GF-D8 (cell line): ENCODE data around the gene COMTD1.
A peak's percentile ranks its signal among the peaks of the same experiment; 100 is the strongest.
"Not testable (repeated sequence)": the region's sequence is repeated elsewhere in the genome, so short reads cannot be mapped to it uniquely, and the experiment has no call there.

Experiments
- DNase-seq: peaks from one replicate; lab custom pipeline; 2025; lab: John Stamatoyannopoulos, UW

The COMTD1 gene

GRCh38 chr10:75223507-75223906 is 12.2 kb downstream of the COMTD1 start:
- no peak for DNase-seq

DNA sequence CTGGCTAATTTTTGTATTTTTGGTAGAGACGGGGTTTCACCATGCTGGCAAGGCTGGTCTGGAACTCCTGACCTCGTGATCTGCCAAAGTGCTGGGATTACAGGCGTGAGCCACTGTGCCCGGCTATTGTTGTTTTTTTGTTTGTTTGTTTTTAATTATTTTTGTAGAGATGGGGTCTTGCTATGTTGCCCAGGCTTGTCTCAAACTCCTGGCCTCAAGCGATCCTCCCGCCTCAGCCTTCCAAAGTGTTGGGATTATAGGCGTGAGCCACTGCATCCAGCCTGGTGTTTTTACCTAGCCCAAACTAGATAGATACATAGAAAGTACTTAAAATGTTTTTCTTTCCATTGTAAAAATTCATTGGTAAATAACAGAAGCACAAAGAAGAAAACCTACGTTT is 14.3 kb downstream of the COMTD1 start:
- DNase-seq, result not testable (repeated sequence)

DNA sequence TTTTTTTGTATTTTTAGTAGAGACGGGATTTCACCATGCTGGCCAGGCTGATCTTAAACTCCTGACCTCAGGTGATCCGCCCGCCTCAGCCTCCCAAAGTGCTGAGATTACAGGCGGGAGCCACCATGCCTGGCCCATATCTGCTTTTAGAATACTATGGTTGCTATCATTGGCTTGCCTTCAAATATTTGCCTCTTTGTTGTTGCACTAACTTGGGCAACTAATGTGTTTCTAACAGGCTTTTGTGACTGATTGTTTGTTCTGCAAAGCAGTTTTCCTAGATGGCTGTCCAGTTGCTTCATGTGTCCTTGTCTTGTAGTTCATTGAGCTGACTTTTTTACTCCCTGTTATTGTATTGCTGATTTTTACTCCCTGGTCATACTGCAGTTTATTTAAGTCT is 15.5 kb downstream of the COMTD1 start:
- DNase-seq, result no peak

DNA sequence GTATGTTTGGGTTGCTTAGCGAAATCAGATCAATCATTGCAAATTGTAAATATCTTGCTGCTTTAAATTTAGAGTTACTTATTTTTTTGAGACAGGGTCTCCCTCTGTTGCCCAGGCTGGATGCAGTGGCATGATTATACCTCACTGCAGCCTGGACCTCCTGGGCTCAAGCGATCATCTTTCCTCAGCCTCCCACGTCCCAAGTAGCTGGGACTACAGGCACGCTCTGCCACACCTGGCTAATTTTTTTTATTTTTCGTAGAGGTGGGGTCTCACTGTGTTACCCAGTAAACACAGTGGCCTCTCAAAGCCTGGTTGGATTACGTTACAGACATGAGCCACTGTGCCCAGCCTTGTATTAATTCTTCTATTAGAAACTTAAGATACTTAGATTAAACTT is 23.4 kb downstream of the COMTD1 start:
- DNase-seq, result no peak

- no peak for DNase-seq
These were observed 24.6 kb downstream of the COMTD1 start for GRCh38 chr10:75211007-75211691.

DNA sequence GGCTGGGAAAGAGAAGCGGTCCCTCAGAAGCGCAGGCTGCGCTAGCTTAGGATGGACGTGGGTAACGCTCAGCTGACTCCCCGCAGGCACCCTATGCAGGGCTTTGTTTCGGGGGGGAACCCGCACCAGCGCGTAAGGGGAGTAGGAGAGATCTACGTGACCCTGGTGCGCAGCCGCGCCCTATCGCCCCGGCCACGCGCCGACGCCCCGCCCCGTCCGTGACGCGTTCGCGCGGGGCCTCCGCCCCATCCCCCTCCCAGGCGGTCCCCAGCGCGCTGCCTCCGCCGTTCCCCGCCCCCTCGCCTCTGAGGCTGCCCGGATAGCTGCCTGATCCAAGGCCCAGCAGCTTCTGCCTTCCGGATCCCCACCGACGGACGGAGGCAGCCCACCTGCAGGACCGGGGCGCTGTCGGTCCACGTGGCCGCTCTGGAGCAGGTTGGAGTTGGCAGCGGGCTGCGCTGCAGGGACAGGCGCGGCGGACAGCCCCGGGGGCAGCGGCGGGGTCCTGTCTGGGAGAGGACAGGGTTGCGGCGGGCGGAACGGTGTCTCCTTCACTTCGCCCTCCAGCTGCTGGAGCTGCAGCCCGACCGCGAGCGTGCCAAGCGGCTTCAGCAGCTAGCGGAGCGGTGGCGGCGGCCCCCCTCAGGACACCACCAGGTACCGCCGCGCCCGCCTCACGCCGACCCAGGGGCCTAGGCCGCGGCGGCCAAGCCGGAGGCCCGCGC is 25.3 kb downstream of the COMTD1 start, which contains the start of gene VDAC2:
Gene VDAC2, plus strand, starts transcription at position 515 of the 725 bp plus-strand sequence. CDS start 363 bp downstream, outside the sequence.
- peak; percentile 68 for DNase-seq

- peak; percentile 49 for DNase-seq
These were observed 25.9 kb downstream of the COMTD1 start for GRCh38 chr10:75209921-75210281.

DNA sequence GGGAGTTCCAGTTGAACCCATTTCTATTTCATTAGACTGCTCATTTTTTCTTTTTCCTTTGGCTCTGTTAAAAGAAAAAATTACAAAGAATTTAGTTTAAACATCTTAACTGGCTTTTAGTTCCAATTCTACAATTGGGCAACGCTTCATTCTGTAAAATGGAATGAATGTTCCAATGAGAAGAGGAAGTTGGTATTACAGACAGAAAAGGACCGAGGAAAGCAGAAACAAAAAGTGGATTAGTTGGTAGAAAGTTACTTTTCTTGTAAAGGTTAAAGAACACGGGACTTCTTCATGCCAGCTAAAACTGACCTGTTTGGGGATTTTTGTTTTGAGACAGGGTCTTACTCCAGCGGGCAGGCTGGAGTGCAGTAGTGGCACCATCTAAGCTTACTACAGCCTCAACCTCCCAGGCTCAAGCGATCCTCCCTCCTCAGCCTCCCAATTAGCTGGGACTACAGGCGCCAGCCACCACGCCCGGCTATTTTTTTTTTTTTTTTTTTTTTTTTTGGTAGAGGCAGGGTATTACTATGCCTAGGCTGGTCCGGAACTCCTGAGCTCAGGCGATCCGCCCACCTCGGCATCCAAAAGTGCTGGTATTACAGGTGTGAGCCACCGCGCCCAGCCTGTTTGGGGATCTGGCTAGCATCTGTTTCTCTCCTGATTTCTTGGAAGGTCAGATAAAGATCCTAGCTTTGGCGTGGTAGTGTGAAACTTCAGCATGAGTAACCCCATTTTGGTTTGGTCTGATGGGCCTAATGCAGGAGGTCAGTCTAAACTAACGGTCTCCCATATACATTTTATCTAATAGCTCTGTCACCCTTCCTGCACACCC is 26.5 kb downstream of the COMTD1 start:
- no peak for DNase-seq

GRCh38 chr10:75208181-75208580 is 27.6 kb downstream of the COMTD1 start:
- no peak for DNase-seq

GRCh38 chr10:75207857-75208144 is 28.0 kb downstream of the COMTD1 start:
- DNase-seq, result no peak

GRCh38 chr10:75207079-75207856 is 28.5 kb downstream of the COMTD1 start:
- no peak for DNase-seq

DNA sequence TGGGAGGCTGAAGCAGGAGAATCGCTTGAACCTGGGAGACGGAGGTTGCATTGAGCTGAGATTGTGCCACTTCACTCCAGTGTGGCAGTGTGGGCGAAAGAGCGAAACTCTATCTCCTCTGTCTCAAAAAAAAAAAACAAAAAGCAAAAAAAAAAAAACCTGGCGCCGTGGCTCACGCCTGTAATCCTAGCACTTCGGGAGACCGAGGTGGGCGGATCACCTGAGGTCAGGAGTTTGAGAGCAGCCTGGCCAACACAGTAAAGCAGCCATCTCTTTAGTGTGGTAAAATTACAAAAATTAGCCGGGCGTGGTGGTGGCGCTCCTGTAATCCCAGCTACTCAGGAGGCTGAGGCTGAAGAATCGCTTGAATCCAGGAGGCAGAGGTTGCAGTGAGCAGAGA is 29.1 kb downstream of the COMTD1 start:
- not testable (repeated sequence) for DNase-seq

DNA sequence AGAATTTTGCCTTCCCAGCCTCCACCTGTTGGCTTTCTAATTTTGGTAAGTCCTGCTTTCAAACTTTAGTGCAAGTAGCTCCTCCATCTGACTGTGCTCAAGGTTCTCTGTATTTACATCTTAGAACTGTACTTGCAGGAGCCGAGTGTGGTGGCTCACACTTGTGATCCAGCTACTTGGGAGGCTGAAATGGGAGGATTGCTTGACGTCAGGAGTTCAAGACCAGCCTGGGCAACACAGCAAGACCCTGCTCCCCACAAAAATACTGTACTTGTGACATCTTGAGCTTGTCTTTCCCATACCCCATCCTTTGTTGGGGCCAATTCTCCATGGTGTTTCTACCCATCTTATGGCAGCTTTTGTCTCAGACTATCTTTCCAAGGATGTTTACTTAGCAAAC is 29.8 kb downstream of the COMTD1 start:
- no peak for DNase-seq

DNA sequence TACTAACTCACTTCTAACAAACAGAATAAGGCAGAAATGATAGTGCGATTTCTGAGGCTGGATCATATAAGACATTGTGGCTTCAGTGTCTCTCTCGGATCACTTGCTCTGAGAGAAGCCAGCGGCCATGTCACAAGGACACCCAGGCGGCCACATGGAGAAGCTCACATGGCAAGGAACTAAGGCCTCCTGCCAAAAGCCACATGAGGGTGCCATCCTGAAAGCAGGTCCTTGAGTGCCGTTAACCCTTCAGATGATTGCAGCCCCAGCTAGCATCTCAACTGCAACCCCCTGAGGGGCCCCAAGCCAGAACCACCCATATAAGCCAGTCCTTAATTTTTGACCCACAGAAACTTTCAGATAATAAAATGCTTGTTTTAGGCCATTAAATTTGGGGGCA is 32.0 kb downstream of the COMTD1 start:
- no peak for DNase-seq

GRCh38 chr10:75203046-75203620 is 32.6 kb downstream of the COMTD1 start:
- DNase-seq, result not testable (repeated sequence)

DNA sequence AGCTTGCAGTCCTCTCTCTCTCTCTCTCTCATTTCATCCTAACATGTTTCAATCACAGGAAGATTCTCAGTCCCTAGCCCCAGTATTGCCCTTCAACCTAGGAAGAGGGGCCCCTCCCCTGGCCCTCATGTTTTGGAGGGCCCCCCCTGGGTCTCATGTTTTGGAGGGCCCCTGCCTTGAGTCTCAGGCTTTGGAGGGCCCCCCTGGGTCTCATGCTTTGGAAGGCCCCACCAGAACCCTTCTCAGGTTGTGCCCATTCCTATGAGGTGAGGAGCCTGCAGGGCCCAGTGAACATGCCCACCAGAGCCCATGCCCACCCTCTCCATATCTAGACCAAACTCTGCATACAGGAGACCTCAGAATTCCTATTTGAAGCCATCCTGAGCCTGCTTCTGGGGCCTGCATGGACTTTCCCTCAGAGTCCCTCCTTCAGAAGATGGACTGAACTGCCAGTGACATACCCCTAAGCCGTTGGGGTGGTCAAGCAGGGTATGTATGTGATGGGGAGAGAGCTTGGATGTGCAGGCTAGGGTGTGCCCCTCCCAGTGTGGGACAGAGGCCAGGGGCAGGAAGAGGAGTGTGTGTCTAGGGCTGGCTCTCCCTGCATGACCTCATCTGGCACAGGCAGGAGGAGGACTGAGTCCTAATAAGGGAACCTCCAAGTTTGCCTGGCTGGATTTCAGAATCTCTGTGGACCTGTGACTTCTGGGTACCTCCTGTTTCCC is 33.3 kb downstream of the COMTD1 start:
- DNase-seq, result no peak

- no peak for DNase-seq
These were observed 33.9 kb downstream of the COMTD1 start for GRCh38 chr10:75201793-75202307.

GRCh38 chr10:75199949-75200348 is 35.8 kb downstream of the COMTD1 start:
- DNase-seq, result not testable (repeated sequence)

- no peak for DNase-seq
These were observed 37.9 kb downstream of the COMTD1 start for GRCh38 chr10:75197906-75198305.

- no peak for DNase-seq
These were observed 38.7 kb downstream of the COMTD1 start for GRCh38 chr10:75197066-75197465.
